Heart left ventricle (tissue), 16 donors: ENCODE measurements around the gene NCLN. TPM values are rescaled to one million over a fixed set of nuclear protein-coding genes. Genes with fewer than 3 reads are reported as not detected.

ENCODE experiments used
- ATAC-seq, 4 donors: fragments of 200-7000 bp; cut with Tn5 transposase; one replicate each; pipeline ENCODE4 v1.9.1; 2020 to 2022; ENCODE audit warnings: moderate library complexity in 4 of 4, mild to moderate bottlenecking in 3 of 4, moderate number of reproducible peaks in 1 of 4
- DNase-seq, 5 donors: peaks; one replicate each; pipeline ENCODE4 v3.0.0-alpha.2; 2020
- H3K27ac ChIP-seq, 12 donors: fragments of 200-600 bp; sonication (generic) in 4 of 12; one replicate each; pipeline versions ENCODE4 v1.5.0 to v1.8.0; 2016 to 2022; ENCODE audit warnings: mild to moderate bottlenecking in 2 of 12
- H3K27me3 ChIP-seq, 9 donors: fragments of 200-600 bp; sonication (generic) in 2 of 9; one replicate each; pipeline versions ENCODE4 v1.5.1 to v1.8.0; 2016 to 2022; ENCODE audit warnings: mild to moderate bottlenecking in 3 of 9
- H3K36me3 ChIP-seq, 9 donors: fragments of 200-600 bp; sonication (generic) in 2 of 9; one replicate each; pipeline versions ENCODE4 v1.5.0 to v1.8.0; 2018 to 2022; ENCODE audit warnings: mild to moderate bottlenecking in 2 of 9
- H3K4me1 ChIP-seq, 12 donors: fragments of 200-600 bp; sonication (generic) in 4 of 12; one replicate each; pipeline versions ENCODE4 v1.5.0 to v1.8.0; 2016 to 2022; ENCODE audit warnings: mild to moderate bottlenecking in 3 of 12
- H3K4me3 ChIP-seq, 12 donors: fragments of 200-600 bp; sonication (generic) in 4 of 12; one replicate each; pipeline versions ENCODE4 v1.5.0 to v1.8.0; 2017 to 2022; ENCODE audit warnings: mild to moderate bottlenecking in 9 of 12, moderate library complexity in 4 of 12
- H3K9me3 ChIP-seq, 12 donors: fragments of 200-600 bp; sonication (generic) in 4 of 12; one replicate each; pipeline versions ENCODE4 v1.5.0 to v1.8.0; 2016 to 2022; ENCODE audit warnings: mild to moderate bottlenecking in 1 of 12
- POLR2A ChIP-seq, 2 donors: fragments of 450-650 bp; IDR thresholded peaks; one replicate each; pipeline ENCODE4 v1.6.1; 2017; ENCODE audit warnings: antibody characterized with exemption in 2 of 2, mild to moderate bottlenecking in 2 of 2, moderate library complexity in 2 of 2
- WGBS, 4 donors: extraction: QIAGEN DNeasy Blood & Tissue Kit in 2 of 4; methylation state at CpG; one replicate each; pipeline versions ENCODE4 v1.1.5 to v1.1.7; 2013 to 2018; 5-methylcytosine and 5-hydroxymethylcytosine counted together
- intact Hi-C, 10 donors: fragments of 100-400 bp; cut with DNase I; formaldehyde crosslinking; loops; one replicate each; pipeline versions ENCODE4 v1.11.1 to v1.14.2; 2022
- polyA plus RNA-seq, 2 donors: library from polyadenylated mRNA; stranded (reverse); fragments of 200-250 nt; gene quantifications; one replicate each; pipeline ENCODE4 v1.2.3, GENCODE V29; 2013
- total RNA-seq, 9 donors: library from RNA; depleted of rRNA in 2 of 9; stranded (reverse); fragments of >200 nt in 2 of 9; fragmentation: NEBNext Ultra II Directional in 3 of 9; extraction: Animal tissue kit (Norgen Biotek cat#: 25700) in 3 of 9; gene quantifications; one replicate each; pipeline versions ENCODE4 v1.1.0 to v1.2.4, GENCODE V29; 2016 to 2023
- TF ChIP-seq, protein P1 (sequence below), 12 donors: fragments of 200-600 bp; sonication (generic) in 4 of 12; IDR thresholded peaks; one replicate each; pipeline versions ENCODE4 v1.5.0 to v1.8.0; 2018 to 2022; ENCODE audit warnings: antibody characterized with exemption in 12 of 12, mild to moderate bottlenecking in 5 of 12
- donor health status: ischemic (EF 13 %, LVEDD 7.1; RV severe dilation, severe dysfunction).
- donor health status: healthy with polysubstance abuse.
- donor health status: DM: no; HTN: yes; CAD: no.
- donor health status: DM: no; HTN: no; CAD: no.
- donor health status: ischemic (EF 25% LVEDD 6.9; RV normal size, moderate dysfunction).
- donor health status: ischemic (EF 25% LVEDD 5.7; RV mildly dilated, moderate dysfunction).
- donor health status: healthy.
- donor health status: DM: yes; HTN: yes; CAD: no.
- donor health status: ischemic (EF 35%, LVEDD 5.7; RV mildly dilated, moderate dysfunction).
- donor health status: nonischemic (EF 11% LVEDD 7.7; RV severe dilation, severe dysfunction).
- donor health status: DM: yes; HTN: yes; CAD: no.
- donor health status: PGD.
- donor health status: ischemic (EF 29% LVEDD 5.4; RV normal size, mild dysfunction).
- donor health status: nonischemic (EF 23%, LVEDD 6.1; RV moderate dilation, normal function).

Gene NCLN
- total and polyA plus RNA-seq, 11 donors, result 16.7 to 67.5 (median 26.4) TPM

DNA sequence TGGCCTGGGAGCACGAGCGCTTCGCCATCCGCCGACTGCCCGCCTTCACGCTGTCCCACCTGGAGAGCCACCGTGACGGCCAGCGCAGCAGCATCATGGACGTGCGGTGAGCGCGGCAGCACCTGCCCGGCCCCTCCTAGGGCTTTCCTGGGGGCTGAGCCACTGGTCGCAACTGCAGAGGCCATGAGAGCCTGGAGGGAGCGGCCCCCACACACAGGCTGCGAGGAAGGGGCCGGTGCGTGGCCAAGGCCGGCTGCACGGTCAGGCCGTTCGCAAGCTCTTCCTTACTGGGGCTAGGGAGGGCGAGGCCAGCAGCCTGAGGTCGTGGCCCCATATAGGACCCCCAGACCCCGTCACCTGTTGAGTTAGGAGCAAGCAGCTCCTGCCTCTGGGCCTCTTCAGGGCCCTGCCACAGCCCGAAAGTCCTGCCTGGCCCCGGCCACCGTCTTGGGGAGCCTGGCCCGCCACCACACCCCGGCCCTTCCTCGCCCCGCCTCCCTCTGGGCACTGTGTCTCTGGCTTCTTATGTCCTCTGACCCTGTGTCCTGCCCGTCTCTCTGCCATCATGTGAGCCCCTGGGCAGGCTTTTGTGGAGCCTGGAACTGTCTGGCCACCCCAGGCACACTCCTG is 19.0 kb downstream of the NCLN start:
- DNase-seq (no peak), ATAC-seq (no peak)
- H3K36me3 ChIP-seq, result peaks cover 0 to 63% (median 43%) of the 10 kb centered on the region in 9 donors
- no peaks in the 10 kb centered on the region for H3K4me1 ChIP-seq
- no peak overlapping the region for H3K27ac ChIP-seq
- no peak overlapping the region for H3K4me3 ChIP-seq
- TF ChIP-seq, protein P1, sequence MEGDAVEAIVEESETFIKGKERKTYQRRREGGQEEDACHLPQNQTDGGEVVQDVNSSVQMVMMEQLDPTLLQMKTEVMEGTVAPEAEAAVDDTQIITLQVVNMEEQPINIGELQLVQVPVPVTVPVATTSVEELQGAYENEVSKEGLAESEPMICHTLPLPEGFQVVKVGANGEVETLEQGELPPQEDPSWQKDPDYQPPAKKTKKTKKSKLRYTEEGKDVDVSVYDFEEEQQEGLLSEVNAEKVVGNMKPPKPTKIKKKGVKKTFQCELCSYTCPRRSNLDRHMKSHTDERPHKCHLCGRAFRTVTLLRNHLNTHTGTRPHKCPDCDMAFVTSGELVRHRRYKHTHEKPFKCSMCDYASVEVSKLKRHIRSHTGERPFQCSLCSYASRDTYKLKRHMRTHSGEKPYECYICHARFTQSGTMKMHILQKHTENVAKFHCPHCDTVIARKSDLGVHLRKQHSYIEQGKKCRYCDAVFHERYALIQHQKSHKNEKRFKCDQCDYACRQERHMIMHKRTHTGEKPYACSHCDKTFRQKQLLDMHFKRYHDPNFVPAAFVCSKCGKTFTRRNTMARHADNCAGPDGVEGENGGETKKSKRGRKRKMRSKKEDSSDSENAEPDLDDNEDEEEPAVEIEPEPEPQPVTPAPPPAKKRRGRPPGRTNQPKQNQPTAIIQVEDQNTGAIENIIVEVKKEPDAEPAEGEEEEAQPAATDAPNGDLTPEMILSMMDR (IDR thresholded peaks at IDR 0.05), result no peak
- TF ChIP-seq POLR2A (IDR thresholded peaks at IDR 0.05), result no peak
- H3K9me3 ChIP-seq, result no peaks in the 10 kb centered on the region
- WGBS, 4 donors, result 93 to 96% (median 95%) methylated on average over 12 to 35 of the region's 35 CpGs
- intact Hi-C loops, result no loop called here
- H3K27me3 ChIP-seq, result no peaks in the 10 kb centered on the region

DNA sequence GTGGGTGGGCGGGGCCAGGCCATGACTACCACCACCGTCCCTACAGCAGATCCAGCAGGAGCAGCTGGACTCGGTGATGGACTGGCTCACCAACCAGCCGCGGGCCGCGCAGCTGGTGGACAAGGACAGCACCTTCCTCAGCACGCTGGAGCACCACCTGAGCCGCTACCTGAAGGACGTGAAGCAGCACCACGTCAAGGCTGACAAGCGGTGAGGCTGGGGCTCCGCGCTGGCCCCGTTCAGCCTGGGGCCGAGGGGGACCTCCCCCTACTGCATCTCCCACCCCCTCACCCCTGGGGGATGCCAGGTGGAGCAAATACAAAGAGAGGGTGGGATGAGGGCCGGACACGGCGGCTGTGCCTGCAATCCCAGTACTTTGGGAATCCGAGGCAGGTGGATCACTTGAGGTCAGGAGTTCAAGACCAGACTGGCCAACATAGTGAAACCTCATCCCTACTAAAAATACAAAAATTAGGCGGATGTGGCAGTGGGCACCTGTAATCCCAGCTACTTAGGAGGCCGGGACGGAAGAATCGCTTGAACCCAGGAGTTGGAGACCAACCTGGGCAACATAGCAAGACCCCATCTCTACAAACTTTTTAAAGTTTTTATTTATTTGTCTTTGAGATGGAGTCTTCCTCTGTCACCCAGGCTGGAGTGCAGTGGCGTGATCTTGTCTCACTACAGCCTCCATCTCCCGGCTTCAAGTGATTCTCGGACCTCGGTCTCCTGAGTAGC is 20.7 kb downstream of the NCLN start:
- intact Hi-C loops, result no loop called here
- Histone ChIP-seq H3K4me1 (no peaks in the 10 kb centered on the region), H3K4me3 (no peak overlapping the region), H3K27ac (no peak overlapping the region), H3K27me3 (no peaks in the 10 kb centered on the region), H3K9me3 (no peaks in the 10 kb centered on the region), H3K36me3 (peaks cover 0 to 59% (median 39%) of the 10 kb centered on the region in 9 donors)
- no peak for TF ChIP-seq POLR2A (IDR thresholded peaks at IDR 0.05)
- TF ChIP-seq, protein P1 (IDR thresholded peaks at IDR 0.05), result no peak
- DNase-seq (no peak), ATAC-seq (no peak)
- 95 to 97% (median 96%) methylated on average over 20 to 28 of the region's 28 CpGs for WGBS, 4 donors

DNA sequence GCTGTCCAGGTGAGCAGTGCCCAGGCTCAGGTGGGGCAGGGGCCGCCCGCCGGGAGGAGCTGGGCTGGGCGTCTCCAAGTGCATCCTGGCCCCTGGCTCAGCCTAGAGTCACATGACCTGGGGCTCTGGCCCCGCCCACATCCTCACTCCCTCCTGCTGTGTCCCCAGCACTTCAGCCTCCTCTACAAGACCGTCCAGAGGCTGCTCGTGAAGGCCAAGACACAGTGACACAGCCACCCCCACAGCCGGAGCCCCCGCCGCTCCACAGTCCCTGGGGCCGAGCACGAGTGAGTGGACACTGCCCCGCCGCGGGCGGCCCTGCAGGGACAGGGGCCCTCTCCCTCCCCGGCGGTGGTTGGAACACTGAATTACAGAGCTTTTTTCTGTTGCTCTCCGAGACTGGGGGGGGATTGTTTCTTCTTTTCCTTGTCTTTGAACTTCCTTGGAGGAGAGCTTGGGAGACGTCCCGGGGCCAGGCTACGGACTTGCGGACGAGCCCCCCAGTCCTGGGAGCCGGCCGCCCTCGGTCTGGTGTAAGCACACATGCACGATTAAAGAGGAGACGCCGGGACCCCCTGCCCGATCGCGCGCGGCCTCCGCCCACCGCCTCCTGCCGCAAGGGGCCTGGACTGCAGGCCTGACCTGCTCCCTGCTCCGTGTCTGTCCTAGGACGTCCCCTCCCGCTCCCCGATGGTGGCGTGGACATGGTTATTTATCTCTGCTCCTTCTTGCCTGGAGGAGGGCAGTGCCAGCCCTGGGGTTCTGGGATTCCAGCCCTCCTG is 21.9 kb downstream of the NCLN start:
- H3K4me1 ChIP-seq, result no peaks in the 10 kb centered on the region
- H3K9me3 ChIP-seq, result no peaks in the 10 kb centered on the region
- no peak for TF ChIP-seq POLR2A (IDR thresholded peaks at IDR 0.05)
- TF ChIP-seq, protein P1 (IDR thresholded peaks at IDR 0.05), result no peak
- WGBS, 4 donors, result 91% methylated on average over 38 to 43 of the region's 43 CpGs
- no peak for ATAC-seq
- intact Hi-C loops, result no loop called here
- H3K36me3 ChIP-seq, result peaks cover 0 to 53% (median 39%) of the 10 kb centered on the region in 9 donors
- no peak overlapping the region for H3K4me3 ChIP-seq
- H3K27ac ChIP-seq, result no peak overlapping the region
- DNase-seq, result no peak
- no peaks in the 10 kb centered on the region for H3K27me3 ChIP-seq
